GM18909 (cell line): ENCODE data around the gene UBAC2.
"Not testable (repeated sequence)": the region's sequence is repeated elsewhere in the genome, so short reads cannot be mapped to it uniquely, and the experiment has no call there.

Source experiments
- ATAC-seq: cut with Tn5 transposase; IDR thresholded peaks from one replicate; pipeline ENCODE4 v1.9.1; 2021; ENCODE audit warnings: mild to moderate bottlenecking; ENCODE audit not compliant: unreplicated experiment, poor library complexity

The UBAC2 gene

GRCh38 chr13:99385940-99386339 is 185.3 kb downstream of the UBAC2 start:
- no peak for ATAC-seq

- ATAC-seq: no peak
Observed at GRCh38 chr13:99386495-99386894, 185.8 kb downstream of the UBAC2 start.

DNA sequence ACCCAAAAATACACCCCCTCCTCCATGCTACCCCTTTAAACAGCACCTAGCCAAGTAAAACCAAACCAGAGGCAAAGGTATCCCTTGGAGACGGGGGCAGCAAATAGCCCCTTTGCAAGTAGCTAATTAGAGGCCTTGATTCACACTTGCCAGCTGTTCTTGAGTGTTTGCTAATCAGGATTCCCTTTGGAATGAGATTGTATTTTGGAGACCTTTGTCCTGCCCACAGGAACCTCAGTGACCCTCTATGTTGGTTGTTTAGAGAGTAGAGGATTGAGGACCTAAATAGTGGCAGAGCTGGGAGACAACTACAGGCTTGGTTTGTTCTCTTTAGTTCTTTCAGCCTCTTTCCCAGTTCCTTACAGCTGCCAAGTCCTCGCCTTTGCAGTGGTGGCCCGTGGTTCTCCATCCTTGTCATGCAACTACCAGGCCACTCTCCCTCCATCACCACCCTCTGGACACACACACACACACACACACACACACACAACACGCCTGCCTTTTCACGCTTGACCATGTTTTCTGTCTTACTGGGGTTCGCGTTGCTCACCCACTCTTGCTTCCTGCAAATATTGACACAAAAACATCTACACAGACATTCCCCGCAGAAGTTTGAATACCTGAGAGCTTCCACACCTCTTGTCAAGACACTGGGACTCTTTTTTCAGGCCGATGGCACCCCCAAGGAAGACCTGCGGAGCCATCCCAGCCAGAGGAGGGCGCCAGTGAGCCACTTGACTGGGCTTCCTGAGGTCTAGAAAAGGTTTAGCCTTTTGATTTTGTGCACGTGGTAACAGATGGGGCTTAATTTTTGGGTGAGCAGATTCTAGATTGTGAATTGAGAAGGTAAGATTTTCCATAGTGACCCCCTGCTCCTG is 186.5 kb downstream of the UBAC2 start:
- ATAC-seq: peak; percentile 65

- no peak for ATAC-seq
Observed at GRCh38 chr13:99388334-99388923, 187.8 kb downstream of the UBAC2 start.

DNA sequence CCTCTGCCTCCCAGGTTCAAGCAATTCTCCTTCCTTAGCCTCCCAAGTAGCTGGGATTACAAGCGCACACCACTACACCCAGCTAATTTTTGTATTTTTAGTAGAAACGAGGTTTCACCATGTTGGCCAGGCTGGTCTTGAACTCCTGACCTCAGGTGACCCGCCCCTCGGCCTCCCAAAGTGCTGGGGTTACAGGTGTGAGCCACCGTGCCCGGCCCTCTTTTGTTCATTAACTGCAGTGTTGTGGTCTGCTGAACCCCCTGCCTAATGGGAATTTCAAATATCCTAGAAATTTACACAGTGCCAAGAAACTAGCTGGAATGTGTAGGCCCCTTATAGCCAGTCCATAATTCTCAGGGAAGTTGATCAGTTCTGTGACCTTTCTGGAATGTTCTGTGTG is 188.4 kb downstream of the UBAC2 start:
- ATAC-seq: not testable (repeated sequence)

- no peak for ATAC-seq
Observed at GRCh38 chr13:99389520-99390304, 189.1 kb downstream of the UBAC2 start.

DNA sequence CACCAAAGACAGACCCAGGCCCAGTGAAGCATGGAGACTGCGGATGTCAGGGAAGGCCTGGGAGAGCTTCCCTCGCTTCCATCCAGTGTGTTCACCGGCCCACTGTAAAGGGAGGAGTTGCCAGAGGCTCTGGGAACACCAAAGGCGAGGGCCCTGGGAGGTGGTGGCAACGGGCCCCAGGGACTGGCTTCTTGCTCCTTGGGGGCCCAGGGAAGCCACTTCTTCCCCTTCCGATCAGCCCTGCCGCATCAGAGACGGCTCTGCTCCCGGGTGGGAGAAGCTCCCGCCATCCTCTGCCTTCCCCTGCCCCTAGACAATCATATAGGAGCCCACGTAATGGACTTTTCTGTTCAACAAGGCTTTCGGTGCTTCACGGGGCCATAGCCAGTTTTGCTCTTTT is 189.9 kb downstream of the UBAC2 start:
- ATAC-seq: no peak

GRCh38 chr13:99391781-99392469 is 191.3 kb downstream of the UBAC2 start:
- no peak for ATAC-seq

DNA sequence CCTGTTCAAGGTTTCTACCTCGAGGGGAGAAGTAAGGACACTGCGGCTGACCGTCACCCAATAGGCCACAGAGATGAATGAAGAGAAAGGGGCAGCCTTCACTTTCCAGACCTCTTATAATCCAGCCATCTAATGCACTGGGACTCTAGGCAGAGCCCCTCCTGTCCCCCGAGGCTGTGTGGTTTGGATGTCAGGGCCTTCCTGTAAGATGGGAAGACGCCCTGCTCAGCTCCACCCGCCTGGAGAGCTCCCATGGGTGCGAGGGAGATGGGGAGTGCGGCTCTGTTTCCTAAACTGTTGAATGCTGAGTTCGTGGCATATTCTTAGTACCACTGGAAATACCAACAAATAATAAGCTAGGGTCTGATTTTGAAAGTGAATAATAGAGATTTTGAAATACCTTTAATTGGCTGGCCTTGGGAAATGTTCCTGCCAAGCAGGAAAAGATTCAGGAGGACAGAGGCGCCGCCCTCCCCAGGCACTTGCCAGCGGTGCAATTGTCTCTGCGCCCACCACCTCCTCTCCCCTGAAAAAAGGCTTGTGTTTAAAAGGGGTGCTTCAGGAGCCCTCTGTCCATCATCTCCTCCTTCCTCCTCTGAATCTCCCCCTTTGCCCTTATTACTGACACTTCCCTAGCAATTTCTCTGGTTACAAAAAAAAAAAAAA is 191.9 kb downstream of the UBAC2 start:
- ATAC-seq: no peak

DNA sequence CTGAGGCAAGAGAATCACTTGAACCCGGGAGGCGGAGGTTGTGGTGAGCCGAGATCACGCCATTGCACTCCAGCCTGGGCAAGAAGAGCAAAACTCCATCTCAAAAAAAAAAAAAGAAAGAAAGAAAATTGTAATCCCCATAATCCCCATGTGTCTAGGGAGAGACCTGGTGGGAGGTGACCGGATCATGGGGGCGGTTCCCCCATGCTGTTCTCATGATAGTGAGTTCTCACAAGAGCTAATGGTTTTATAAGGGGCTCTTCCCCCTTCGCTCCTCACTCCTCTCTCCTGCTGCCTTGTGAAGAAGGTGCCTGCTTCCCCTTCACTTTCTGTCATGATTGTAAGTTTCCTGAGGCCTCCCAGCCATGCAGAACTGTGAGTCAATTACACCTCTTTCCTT is 192.7 kb downstream of the UBAC2 start:
- not testable (repeated sequence) for ATAC-seq

DNA sequence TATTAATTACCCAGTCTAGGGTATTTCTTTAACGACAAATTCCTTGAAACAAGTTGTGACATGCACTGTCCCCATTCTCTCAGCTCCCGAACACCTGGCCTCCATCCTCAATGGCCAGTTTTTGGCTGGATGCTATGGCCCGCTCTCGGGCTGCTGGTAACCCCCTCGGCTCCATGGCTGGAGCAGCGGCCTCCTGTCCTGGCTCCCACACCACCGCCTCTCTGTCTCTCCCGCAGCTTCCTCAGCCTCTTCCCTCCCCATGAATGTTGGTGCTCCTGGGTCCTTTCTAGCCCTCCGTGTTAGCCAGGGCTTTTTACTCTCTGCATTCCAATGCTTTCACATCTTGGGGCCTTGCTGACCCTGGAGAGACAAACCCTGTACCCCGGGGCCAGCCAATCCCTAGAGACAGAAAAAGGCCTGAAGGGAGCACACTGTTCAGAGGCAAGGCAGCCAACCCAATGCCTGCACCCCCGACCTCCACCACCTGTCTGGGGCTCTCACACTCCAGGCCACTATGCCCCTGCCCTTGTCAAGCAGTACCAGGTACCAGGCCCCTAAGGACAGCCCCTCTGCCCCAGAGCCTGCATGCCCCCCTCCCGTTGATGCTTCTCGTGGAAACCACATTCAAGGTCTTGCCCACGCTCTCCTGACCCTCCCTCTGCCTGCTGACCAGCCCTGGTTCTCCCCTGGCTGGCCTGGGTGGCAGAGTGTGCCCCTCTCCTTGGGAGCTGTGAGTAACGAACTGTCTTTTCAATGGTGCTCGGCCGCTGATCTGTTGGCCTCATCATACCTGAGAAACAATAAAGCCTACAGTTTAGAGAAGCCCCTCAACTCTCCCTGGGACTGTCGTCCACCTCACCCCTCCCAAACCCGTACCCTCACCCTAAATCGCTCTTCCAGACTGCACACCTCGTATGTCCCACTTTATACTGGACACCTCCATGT is 193.4 kb downstream of the UBAC2 start:
- no peak for ATAC-seq

- no peak for ATAC-seq
Observed at GRCh38 chr13:99395436-99395835, 194.8 kb downstream of the UBAC2 start.

GRCh38 chr13:99396446-99396845 is 195.8 kb downstream of the UBAC2 start:
- ATAC-seq: no peak

GRCh38 chr13:99398071-99398470 is 197.4 kb downstream of the UBAC2 start:
- no peak for ATAC-seq

GRCh38 chr13:99398916-99399622 is 198.4 kb downstream of the UBAC2 start:
- ATAC-seq: no peak

DNA sequence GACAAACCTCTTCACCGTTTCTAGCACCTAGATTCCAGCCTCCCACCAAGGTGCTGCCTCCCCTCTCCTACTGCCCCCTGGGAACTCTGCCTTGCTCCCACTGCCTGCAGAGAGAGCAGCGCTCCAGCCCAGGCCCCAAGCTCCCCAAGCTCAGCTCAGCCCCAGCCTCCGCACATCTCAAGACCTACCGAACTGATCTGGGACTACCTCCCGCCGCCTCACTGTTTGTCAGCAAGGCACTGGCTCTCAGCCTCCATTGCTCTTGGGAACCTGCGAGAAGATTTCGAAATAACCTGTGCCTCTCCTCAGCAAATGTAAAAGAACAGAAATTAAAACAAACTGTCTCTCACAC is 198.9 kb downstream of the UBAC2 start:
- ATAC-seq: no peak

DNA sequence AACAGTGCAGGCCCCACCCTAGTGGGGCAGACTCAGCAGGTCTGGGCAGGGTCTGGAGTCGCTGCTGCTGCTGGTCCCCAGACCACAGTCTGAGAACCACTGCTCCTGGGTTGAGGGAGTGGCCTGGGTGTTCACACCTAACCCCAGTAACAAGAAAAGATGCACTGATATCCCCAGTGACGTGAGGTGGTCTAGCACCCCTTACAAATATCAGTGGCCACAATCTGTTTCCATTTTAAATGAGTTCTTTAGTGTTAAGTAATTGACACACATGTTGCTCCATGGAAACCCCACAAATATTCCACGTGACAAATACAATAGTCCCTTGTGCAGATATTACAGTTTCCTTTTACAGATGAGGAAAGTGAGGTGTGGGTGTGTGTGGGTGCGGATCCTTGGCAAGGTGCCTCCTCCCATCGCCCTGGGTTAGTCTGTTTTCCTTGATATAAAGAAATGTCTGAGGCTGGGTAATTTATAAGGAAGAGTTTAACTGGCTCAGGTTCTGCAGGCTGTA is 202.9 kb downstream of the UBAC2 start:
- no peak for ATAC-seq
